ENCODE results near the gene NATD1.
"Not testable (repeated sequence)": the region's sequence is repeated elsewhere in the genome, so short reads cannot be mapped to it uniquely, and the experiment has no call there.

The NATD1 gene

GRCh38 chr17:21214015-21214776, 39.0 kb downstream of the NATD1 start, which contains the start of gene TMEM11:
TMEM11 (minus strand) TSS chr17:21214161; CDS start chr17:21214152, 9 bp downstream.
- peak; percentile 99 for DNase-seq

DNA sequence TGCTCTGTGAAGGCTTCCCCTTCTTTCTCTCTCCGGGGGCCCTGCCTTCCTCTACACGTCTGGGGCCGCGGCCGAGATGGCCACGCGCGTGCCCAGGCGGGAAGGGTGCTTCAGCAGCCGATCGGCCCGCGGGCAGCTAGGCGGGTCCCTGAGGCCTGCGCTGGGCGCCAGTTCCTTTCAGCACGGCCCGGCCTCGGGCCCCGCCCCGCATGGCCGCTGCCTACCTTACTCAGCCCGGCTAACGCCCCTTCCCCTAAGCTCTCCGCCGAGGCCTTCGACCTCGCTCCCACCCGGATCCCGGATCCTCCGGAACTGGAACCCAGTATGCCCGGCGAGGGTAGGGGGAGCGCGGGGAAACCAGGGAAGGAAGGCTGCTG, 39.6 kb downstream of the NATD1 start:
- no peak for DNase-seq

DNA sequence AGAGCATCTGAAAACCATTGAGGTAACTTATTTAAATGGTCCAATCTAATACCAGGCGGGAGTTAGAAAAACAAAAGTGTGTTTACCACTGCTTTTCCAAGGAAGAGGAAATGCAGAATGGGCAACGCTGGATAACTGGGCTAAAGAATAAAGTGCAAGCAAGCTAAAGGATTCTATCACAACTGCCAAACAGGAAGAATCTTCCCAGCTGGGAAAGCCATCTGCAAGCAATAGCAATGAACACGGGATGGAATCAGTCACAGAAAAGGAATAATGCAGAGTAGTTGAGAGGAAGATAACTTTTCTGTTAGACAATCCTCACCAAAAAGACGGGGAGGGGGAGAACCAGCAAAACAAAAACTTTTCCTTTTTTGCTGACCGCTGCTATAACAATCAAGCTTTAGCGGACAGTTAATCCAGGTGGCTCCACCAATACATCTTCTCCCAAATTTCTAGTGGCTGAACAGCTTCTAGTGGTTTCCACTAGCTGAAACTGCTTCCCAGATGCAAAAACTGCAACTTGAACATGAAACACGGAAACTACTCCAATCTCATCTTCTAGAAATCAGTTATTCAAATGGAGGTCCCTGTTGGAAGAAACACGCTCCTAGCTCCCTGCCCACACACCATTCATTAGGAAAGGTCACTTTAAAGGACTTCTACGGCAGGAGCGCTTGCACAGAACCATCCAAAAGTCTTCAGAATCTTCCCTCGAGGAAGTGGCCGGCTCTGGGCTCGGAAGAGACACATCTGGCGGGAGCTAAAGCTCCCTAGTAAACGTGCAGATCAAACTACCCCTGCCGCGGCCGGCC, 40.2 kb downstream of the NATD1 start:
- DNase-seq = no peak

DNA sequence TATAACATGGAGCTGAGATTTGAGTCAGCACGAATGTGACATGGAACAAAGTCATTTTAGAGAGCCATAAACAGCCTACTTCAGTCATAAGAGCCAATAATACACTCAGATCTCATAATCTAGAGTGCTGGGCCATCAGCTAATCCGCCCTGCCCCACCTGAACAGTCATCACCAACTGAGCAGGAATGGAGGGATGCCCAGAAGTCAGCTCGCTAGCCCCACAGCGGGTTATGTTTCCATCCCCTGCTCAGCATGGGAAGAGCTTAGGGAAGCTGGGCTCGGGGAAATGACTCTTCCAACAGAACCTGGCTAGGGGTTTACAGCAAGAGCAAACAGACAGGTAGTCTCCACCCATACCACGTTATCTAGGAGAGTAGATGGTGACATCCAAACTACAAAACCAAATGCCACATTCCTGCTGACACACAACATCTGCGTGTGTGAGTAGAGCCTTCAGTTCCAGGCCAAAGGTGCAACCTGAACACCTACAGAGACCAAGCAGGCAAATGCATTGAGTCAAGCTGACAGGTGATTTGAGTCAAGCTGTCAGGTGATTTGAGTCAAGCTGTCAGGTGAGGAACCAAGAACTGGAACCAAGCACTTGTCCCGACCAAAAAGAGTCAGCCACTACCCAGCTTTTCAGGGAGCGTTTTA, 41.3 kb downstream of the NATD1 start:
- no peak for DNase-seq

GRCh38 chr17:21210411-21211076, 42.7 kb downstream of the NATD1 start:
- DNase-seq = no peak

- no peak for DNase-seq
Measured at GRCh38 chr17:21209511-21210175, 43.6 kb downstream of the NATD1 start.

- DNase-seq = no peak
Measured at GRCh38 chr17:21208352-21208751, 44.9 kb downstream of the NATD1 start.

- DNase-seq = peak; percentile 60
Measured at GRCh38 chr17:21204935-21205334, 48.3 kb downstream of the NATD1 start.

DNA sequence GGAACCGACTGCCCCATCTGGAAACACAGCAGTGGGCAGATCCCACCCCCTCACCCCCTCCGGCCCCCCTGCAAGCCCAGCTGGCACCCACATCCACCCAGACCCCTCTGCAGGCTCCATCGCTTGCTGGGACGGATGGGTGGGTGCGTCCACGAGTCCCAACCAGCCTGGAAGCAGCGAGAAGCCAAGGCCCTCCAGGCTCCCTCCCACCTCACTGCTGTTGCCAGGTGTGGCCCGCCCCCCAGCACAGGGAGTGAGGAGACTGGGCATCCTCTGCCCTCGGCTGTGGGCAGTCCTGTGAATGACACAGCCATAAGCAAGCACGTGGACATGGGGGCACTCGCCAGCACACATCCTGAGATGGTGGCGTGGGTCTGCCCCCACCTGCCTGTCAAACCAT, 50.7 kb downstream of the NATD1 start:
- peak; percentile 50 for DNase-seq

DNA sequence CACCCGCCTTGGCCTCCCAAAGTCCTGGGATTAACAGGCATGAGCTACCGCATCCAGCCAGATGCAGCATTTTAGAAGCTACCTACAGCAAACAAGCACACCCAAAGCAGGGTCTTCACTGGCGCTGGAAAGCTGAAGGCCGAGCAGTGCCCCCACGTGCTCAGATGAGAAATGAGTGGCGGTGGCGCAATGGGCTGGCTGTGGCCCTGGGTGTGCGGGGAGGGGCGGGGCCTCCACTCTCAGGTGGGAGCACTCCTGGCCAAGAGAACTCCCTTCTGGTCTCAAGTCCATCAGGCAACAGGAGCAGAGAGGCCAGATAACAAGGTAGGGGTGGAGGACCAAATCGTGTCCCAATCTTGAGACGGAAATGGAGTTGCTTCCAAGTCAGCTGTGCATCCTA, 51.3 kb downstream of the NATD1 start:
- peak; percentile 56 for DNase-seq

- DNase-seq = no peak
Measured at GRCh38 chr17:21201298-21201595, 52.0 kb downstream of the NATD1 start.

GRCh38 chr17:21200590-21201297, 52.5 kb downstream of the NATD1 start:
- DNase-seq = peak; percentile 54

GRCh38 chr17:21199856-21200255, 53.4 kb downstream of the NATD1 start:
- DNase-seq = peak; percentile 62

DNA sequence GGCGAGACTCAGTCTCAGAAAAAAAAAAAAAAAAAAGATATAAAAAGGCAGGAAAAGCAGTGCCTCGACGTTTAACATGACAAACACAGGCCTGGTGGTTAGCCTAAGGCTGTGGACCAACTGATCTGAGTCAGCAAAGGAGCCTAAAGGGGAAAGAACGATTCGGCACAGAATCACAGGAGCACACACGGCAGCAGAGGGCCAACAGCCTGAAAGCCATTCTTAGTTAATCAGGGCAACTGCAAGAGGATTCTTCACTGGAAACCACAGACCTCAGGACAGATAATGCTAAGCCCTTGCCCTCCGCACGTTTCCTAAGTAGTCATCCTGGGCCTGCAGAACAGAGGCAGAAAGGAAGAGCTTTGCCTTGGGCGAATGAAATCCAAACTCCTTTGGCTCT, 53.9 kb downstream of the NATD1 start:
- peak; percentile 87 for DNase-seq

DNA sequence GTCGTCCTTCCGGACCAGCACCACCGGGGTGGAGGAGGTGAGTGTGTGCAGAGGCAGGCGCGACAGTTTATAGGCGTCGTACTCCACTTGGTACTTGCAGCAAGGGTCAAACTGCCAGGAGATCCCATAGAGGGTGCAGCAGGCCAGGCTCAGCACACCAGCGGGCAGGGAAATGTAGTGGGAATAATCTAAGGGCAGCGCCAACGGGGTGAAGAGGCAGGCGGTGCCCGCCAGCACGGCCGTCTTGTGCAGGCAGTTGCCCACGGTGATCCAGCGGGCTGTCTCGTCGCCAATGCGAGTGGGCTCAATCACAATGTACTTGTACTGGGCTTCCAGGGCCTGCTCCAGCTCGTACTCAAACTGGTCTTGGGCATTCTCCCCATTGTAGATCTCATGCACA, 54.8 kb downstream of the NATD1 start:
- DNase-seq = peak; percentile 52

- DNase-seq = no peak
Measured at GRCh38 chr17:21196126-21196525, 57.1 kb downstream of the NATD1 start.

DNA sequence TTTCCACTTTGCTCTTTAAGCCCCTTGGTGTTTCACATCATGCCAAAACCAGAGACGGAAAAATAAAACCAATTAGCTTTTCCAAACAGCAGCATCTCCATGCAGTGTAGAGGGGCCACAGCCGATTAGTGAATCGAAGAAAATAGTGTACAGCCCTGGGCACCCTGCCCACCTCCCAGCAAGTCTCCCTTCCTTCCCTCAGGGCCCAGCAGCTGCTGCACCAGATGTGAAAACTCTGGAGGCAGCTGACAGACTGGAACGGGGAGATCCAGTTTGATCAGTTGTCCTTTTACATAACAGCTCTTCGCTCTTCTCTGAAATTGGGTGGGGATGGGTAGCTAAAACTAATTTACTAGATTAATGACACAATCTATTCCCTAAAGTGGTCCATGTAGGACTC, 58.5 kb downstream of the NATD1 start:
- DNase-seq = no peak

DNA sequence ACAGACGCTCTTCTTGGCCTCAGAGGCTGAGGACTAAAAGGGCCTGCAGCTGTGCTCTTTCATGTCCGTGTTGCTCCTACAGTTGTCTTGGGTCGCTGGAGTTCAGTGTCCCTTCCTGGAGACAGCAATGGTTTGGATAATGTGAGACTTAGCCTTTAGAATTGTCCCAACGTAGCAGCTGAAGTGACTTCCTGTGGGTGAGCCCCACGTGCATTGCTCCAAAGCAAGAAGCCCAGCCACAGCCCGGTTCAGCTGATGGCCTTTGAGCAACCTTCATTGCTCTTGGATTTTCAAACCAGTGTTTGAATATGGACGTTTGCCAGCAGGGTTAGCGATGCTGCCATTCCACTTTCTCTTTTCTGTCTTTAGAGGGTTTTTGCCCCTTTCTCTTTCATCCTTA, 59.0 kb downstream of the NATD1 start:
- no peak for DNase-seq

DNA sequence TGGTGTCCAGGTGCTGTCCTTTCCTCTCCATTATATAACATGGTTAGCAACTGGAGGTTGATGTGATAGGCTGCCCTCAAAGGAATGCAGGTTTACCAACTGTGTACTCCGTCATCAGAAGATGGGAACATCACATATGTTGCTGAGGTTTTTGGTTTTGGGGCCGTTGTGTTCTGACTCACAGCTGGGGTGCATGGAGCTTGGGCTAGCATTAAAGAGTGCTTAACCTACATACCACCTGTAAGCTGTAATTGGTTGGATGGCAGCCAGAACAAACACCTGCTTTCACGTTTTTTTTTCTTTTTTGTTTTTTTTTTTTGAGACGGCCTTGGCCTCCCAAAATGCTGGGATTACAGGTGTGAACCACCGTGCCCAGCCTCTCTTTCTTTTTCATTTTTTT, 60.2 kb downstream of the NATD1 start:
- DNase-seq = no peak

- not testable (repeated sequence) for DNase-seq
Measured at GRCh38 chr17:21192414-21192813, 60.8 kb downstream of the NATD1 start.

DNA sequence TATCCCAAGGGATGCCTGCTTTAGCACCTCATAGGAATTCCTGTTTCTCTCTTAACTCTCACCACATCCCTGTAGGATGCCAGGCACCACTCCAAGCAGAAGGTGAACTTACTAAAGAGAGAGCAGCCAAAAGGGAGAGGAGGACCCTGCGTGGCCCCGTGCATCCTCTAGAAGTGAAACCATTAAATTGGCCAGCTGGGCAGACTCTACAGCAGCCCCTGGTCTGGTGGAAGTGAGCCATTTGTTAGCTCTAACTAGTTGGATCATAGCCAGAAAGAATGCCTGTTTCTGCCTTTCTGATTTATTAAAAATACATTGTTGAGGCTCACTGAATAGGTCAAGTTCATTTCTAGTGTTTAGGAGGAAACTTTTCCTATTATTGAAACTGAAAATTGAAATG, 61.5 kb downstream of the NATD1 start:
- no peak for DNase-seq

- no peak for DNase-seq
Measured at GRCh38 chr17:21190078-21190477, 63.1 kb downstream of the NATD1 start.

Data from islet precursor cell (in vitro differentiated cells).